H1 (cell line): Measurements from ENCODE around the gene CXADR. TPM values are rescaled to one million over a fixed set of nuclear protein-coding genes. Genes with fewer than 3 reads are reported as not detected.

Experiments
- CTCF ChIA-PET: fragments of 300-600 bp; sonication (Branson Sonifier 250); formaldehyde crosslinking; loops from one replicate; lab custom pipeline; 2021; ENCODE audit not compliant: partially characterized antibody; lab: Charles Lee
- POLR2A ChIA-PET: fragments of 300-600 bp; sonication (Branson Sonifier 250); formaldehyde crosslinking; loops from one replicate; lab custom pipeline; 2021; ENCODE audit warnings: inconsistent platforms; ENCODE audit not compliant: partially characterized antibody; lab: Charles Lee
- DNase-seq, 2 experiments: peaks; one replicate each; pipeline versions ENCODE4 v3.0.0 to v3.0.0-alpha.2; 2010 to 2022; ENCODE audit warnings: low spot score in 2 of 2, low read depth in 1 of 2, mixed read lengths in 1 of 2
- FAIRE-seq: peaks from 2 replicates; lab custom pipeline; 2011; peaks lifted over from hg19 to GRCh38; lab: Jason Lieb, UNC
- H2AFZ ChIP-seq: 2 replicates; pipeline ENCODE4 v1.8.1; 2012; ENCODE audit warnings: low read length, inconsistent platforms
- H2AK5ac ChIP-seq: 2 replicates; pipeline ENCODE4 v1.6.1; 2013; ENCODE audit warnings: low read depth, low read length
- H2BK120ac ChIP-seq: replicated peaks from 2 replicates; pipeline ENCODE3; 2013; ENCODE audit warnings: low read depth, low read length, inconsistent platforms
- H2BK12ac ChIP-seq: 2 replicates; pipeline ENCODE4 v1.6.1; 2013; ENCODE audit warnings: low read depth, low read length
- H2BK15ac ChIP-seq: 2 replicates; pipeline ENCODE4 v1.6.1; 2013; ENCODE audit warnings: low read length
- H2BK20ac ChIP-seq: 2 replicates; pipeline ENCODE4 v1.6.1; 2013; ENCODE audit warnings: low read length
- H2BK5ac ChIP-seq: 2 replicates; pipeline ENCODE4 v1.6.1; 2013; ENCODE audit warnings: low read depth, low read length
- H3K14ac ChIP-seq: 2 replicates; pipeline ENCODE4 v1.6.1; 2013; ENCODE audit warnings: inconsistent platforms; ENCODE audit not compliant: insufficient read length
- H3K18ac ChIP-seq: 2 replicates; pipeline ENCODE4 v1.6.1; 2013; ENCODE audit warnings: low read length; ENCODE audit errors: extremely low read depth
- H3K23ac ChIP-seq: 2 replicates; pipeline ENCODE4 v1.6.1; 2013; ENCODE audit warnings: inconsistent platforms; ENCODE audit not compliant: insufficient read length
- H3K23me2 ChIP-seq: 2 replicates; pipeline ENCODE4 v1.6.1; 2013; ENCODE audit warnings: low read depth, low read length
- H3K27ac ChIP-seq: 2 replicates; pipeline ENCODE4 v1.6.1; 2011; ENCODE audit warnings: low read depth, low read length, inconsistent platforms
- H3K27me3 ChIP-seq, 4 experiments: replicated peaks in 1 of 4; 1 replicate in 1 of 4; 2 replicates in 3 of 4; pipeline versions ENCODE4 v1.6.1 to v1.8.1; 2011 to 2013; ENCODE audit warnings: low read length in 3 of 4, mild to moderate bottlenecking in 3 of 4, inconsistent platforms in 2 of 4, mixed read lengths in 2 of 4, moderate library complexity in 1 of 4; ENCODE audit not compliant: control insufficient read depth in 3 of 4, insufficient read depth in 3 of 4; ENCODE audit errors: extremely low read depth in 1 of 4
- H3K36me3 ChIP-seq, 4 experiments: 2 replicates each; pipeline versions ENCODE4 v1.6.1 to v1.8.1; 2011 to 2013; ENCODE audit warnings: mild to moderate bottlenecking in 4 of 4, low read length in 3 of 4, moderate library complexity in 2 of 4, control low read depth in 1 of 4, inconsistent platforms in 1 of 4; ENCODE audit not compliant: insufficient read depth in 4 of 4, control insufficient read depth in 2 of 4
- H3K4ac ChIP-seq: replicated peaks from 2 replicates; pipeline ENCODE3; 2013; ENCODE audit warnings: low read length, low read depth, mixed read lengths, inconsistent platforms; ENCODE audit not compliant: insufficient read length
- H3K4me1 ChIP-seq, 4 experiments: replicated peaks in 1 of 4; 1 replicate in 1 of 4; 2 replicates in 3 of 4; pipeline versions ENCODE4 v1.6.1 to v1.8.1; 2011 to 2013; ENCODE audit warnings: low read length in 3 of 4, inconsistent platforms in 2 of 4, mixed read lengths in 1 of 4; ENCODE audit not compliant: insufficient read depth in 4 of 4, control insufficient read depth in 3 of 4
- H3K4me2 ChIP-seq, 2 experiments: 2 replicates each; pipeline versions ENCODE4 v1.6.1 to v1.8.1; 2011 to 2013; ENCODE audit warnings: low read depth in 2 of 2, low read length in 2 of 2, control low read depth in 1 of 2, inconsistent platforms in 1 of 2, mild to moderate bottlenecking in 1 of 2; ENCODE audit not compliant: insufficient read depth in 1 of 2
- H3K4me3 ChIP-seq, 4 experiments: fragments of 200-600, 300-600 bp in 1 of 4; sonication (generic), shearing (Covaris generic), sonication (Bioruptor Twin) in 1 of 4; 2 replicates each; pipeline versions ENCODE4 v1.5.1 to v1.8.1; 2011 to 2016; ENCODE audit warnings: low read length in 4 of 4, low read depth in 3 of 4, control low read depth in 2 of 4, inconsistent platforms in 2 of 4, mild to moderate bottlenecking in 2 of 4, mixed read lengths in 1 of 4, moderate library complexity in 1 of 4; ENCODE audit not compliant: insufficient read depth in 2 of 4; ENCODE audit errors: extremely low read depth in 1 of 4
- H3K56ac ChIP-seq: replicated peaks from 2 replicates; pipeline ENCODE3; 2013; ENCODE audit warnings: low read depth, mild to moderate bottlenecking, mixed read lengths, low read length, inconsistent platforms; ENCODE audit not compliant: insufficient read length
- H3K79me1 ChIP-seq: 2 replicates; pipeline ENCODE4 v1.6.1; 2013; ENCODE audit warnings: low read depth, low read length, control low read depth
- H3K79me2 ChIP-seq, 2 experiments: 2 replicates each; pipeline versions ENCODE4 v1.6.1 to v1.8.1; 2012 to 2013; ENCODE audit warnings: low read length in 2 of 2, mild to moderate bottlenecking in 2 of 2, inconsistent platforms in 1 of 2; ENCODE audit not compliant: insufficient read depth in 2 of 2, control insufficient read depth in 1 of 2
- H3K9ac ChIP-seq, 4 experiments: replicated peaks in 1 of 4; 1 replicate in 1 of 4; 2 replicates in 3 of 4; pipeline versions ENCODE4 v1.6.1 to v1.8.1; 2011 to 2013; ENCODE audit warnings: low read depth in 3 of 4, low read length in 3 of 4, control low read depth in 2 of 4, mild to moderate bottlenecking in 2 of 4, moderate library complexity in 2 of 4, inconsistent platforms in 1 of 4; ENCODE audit errors: extremely low read depth in 1 of 4
- H3K9me3 ChIP-seq, 2 experiments: 2 replicates each; pipeline versions ENCODE4 v1.6.1 to v1.8.1; 2012 to 2013; ENCODE audit warnings: mild to moderate bottlenecking in 2 of 2, moderate library complexity in 2 of 2, control low read depth in 1 of 2, inconsistent platforms in 1 of 2, low read depth in 1 of 2, low read length in 1 of 2, mixed read lengths in 1 of 2; ENCODE audit not compliant: insufficient read depth in 2 of 2
- H4K20me1 ChIP-seq, 2 experiments: replicated peaks in 1 of 2; 2 replicates each; pipeline versions ENCODE3 to v1.8.1; 2011 to 2013; ENCODE audit warnings: inconsistent platforms in 2 of 2, low read length in 2 of 2, mild to moderate bottlenecking in 1 of 2; ENCODE audit not compliant: insufficient read depth in 2 of 2, control insufficient read depth in 1 of 2
- H4K5ac ChIP-seq: 2 replicates; pipeline ENCODE4 v1.6.1; 2013; ENCODE audit warnings: low read length, low read depth, mixed read lengths, inconsistent platforms; ENCODE audit not compliant: insufficient read length
- H4K8ac ChIP-seq: 2 replicates; pipeline ENCODE4 v1.8.0; 2013; ENCODE audit warnings: mild to moderate bottlenecking, moderate library complexity, low read length, inconsistent platforms; ENCODE audit not compliant: insufficient read depth; ENCODE audit errors: extremely low read depth
- H4K91ac ChIP-seq: replicated peaks from 2 replicates; pipeline ENCODE3; 2013; ENCODE audit warnings: low read length, mixed read lengths, inconsistent platforms; ENCODE audit not compliant: insufficient read length
- WGBS, 2 experiments: shearing (Covaris generic) in 1 of 2; methylation state at CpG; one replicate each; pipeline versions ENCODE4 v1.1.6 to v1.1.7; 2013 to 2015; ENCODE audit warnings: low lambda C conversion rate in 2 of 2, mixed read lengths in 2 of 2, inconsistent platforms in 1 of 2, low coverage in 1 of 2, missing lambda C conversion rate in 1 of 2; ENCODE audit not compliant: insufficient replicate concordance in 2 of 2, insufficient coverage in 1 of 2, insufficient read length in 1 of 2; ENCODE audit errors: extremely low coverage in 1 of 2, missing lambda C conversion rate in 1 of 2; 5-methylcytosine and 5-hydroxymethylcytosine counted together
- polyA plus RNA-seq, 7 experiments: library from polyadenylated mRNA; depleted of rRNA in 3 of 7; stranded (reverse) in 5 of 7; unstranded in 2 of 7; fragments of >200 nt in 5 of 7; fragments of 200-250 nt in 2 of 7; gene quantifications; 1 replicate in 5 of 7; 2 replicates in 1 of 7; 4 replicates in 1 of 7; pipeline versions ENCODE4 v1.2.1 to v1.2.3, GENCODE V29; 2011 to 2013; ENCODE audit warnings: missing spikeins in 2 of 7, mixed read lengths in 2 of 7
- total RNA-seq: library from RNA; stranded (reverse); fragmentation: NEBNext Ultra II Directional; extraction: Animal tissue kit (Norgen Biotek cat#: 25700); gene quantifications from 2 replicates; pipeline ENCODE4 v1.2.1, GENCODE V29; 2021
- TF ChIP-seq, protein P1 (sequence below), 3 experiments: IDR thresholded peaks; 1 replicate in 2 of 3; 2 replicates in 1 of 3; pipeline versions ENCODE4 v1.5.1 to v1.6.1; 2011; ENCODE audit warnings: low read length in 3 of 3, mild to moderate bottlenecking in 3 of 3, inconsistent platforms in 2 of 3, low read depth in 1 of 3, moderate library complexity in 1 of 3; ENCODE audit not compliant: insufficient read depth in 1 of 3; ENCODE audit errors: control extremely low read depth in 1 of 3

CXADR gene
- total and polyA plus RNA-seq, 2 of the 8 experiments (the other 6 are each of a cell fraction or from before 2014, with no cell fraction given) = 45.6 to 145 TPM

DNA sequence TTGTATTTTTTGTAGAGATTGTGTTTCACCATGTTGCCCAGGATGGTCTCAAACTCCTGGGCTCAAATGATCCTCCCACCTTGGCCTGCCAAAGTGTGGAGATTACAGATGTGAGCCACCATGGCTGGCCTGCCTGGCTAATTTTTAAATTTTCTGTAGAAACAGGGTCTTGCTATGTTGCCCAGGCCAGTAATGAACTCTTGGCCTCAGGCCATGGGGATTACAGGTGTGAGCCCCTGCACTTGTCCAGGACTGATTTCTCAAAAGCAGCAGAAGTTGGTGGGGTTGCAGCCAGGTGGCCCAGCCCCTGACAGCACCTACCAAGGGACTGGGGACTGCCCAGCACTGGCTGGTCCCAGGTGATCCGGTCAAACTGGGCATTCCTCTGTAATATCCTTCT, 44.1 kb upstream of the CXADR start:
- no peaks in the 10 kb centered on the region for H3K23me2 ChIP-seq
- H3K36me3 ChIP-seq = no peaks in the 10 kb centered on the region
- H3K9me3 ChIP-seq = no peaks in the 10 kb centered on the region
- H3K79me1 ChIP-seq = no peaks in the 10 kb centered on the region
- H3K27ac ChIP-seq = no peak overlapping the region
- H3K27me3 ChIP-seq = no peaks in the 10 kb centered on the region
- H2BK120ac ChIP-seq = no peak overlapping the region
- no peak overlapping the region for H3K4me3 ChIP-seq
- DNase-seq (peak in 1 of 2 experiments; percentile 13), FAIRE-seq (no peak)
- no peaks in the 10 kb centered on the region for H3K79me2 ChIP-seq
- H3K4me1 ChIP-seq = peaks cover 0 to 3% (median 0%) of the 10 kb centered on the region in 4 experiments; a peak in 1 of 7 replicates
- H4K20me1 ChIP-seq = no peaks in the 10 kb centered on the region
- no peak overlapping the region for H3K18ac ChIP-seq
- no peak overlapping the region for H3K23ac ChIP-seq
- WGBS, 2 experiments = 100% methylated on average over 1 of the region's 1 CpG; no CpG with 5 or more reads in 1 of the 2 experiments
- no peak overlapping the region for H2BK15ac ChIP-seq
- H2BK5ac ChIP-seq = no peak overlapping the region
- H3K4me2 ChIP-seq = no peak overlapping the region
- no peak overlapping the region for H4K91ac ChIP-seq
- no peak overlapping the region for H3K56ac ChIP-seq
- no peak overlapping the region for H2AFZ ChIP-seq
- POLR2A ChIA-PET = no interaction called here
- no peak overlapping the region for H3K4ac ChIP-seq
- H2BK20ac ChIP-seq = no peak overlapping the region
- CTCF ChIA-PET = no interaction called here
- H4K5ac ChIP-seq = no peak overlapping the region
- TF ChIP-seq, protein P1, sequence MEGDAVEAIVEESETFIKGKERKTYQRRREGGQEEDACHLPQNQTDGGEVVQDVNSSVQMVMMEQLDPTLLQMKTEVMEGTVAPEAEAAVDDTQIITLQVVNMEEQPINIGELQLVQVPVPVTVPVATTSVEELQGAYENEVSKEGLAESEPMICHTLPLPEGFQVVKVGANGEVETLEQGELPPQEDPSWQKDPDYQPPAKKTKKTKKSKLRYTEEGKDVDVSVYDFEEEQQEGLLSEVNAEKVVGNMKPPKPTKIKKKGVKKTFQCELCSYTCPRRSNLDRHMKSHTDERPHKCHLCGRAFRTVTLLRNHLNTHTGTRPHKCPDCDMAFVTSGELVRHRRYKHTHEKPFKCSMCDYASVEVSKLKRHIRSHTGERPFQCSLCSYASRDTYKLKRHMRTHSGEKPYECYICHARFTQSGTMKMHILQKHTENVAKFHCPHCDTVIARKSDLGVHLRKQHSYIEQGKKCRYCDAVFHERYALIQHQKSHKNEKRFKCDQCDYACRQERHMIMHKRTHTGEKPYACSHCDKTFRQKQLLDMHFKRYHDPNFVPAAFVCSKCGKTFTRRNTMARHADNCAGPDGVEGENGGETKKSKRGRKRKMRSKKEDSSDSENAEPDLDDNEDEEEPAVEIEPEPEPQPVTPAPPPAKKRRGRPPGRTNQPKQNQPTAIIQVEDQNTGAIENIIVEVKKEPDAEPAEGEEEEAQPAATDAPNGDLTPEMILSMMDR (IDR thresholded peaks at IDR 0.05; ENCODE audit: control extremely low read depth in 1 of 3, insufficient read depth in 1 of 3, low read depth in 1 of 3, low read length in 3 of 3) = no peak
- no peak overlapping the region for H2AK5ac ChIP-seq
- H3K9ac ChIP-seq = no peak overlapping the region
- H2BK12ac ChIP-seq = no peak overlapping the region
- no peak overlapping the region for H3K14ac ChIP-seq
- H4K8ac ChIP-seq = no peak overlapping the region
